Small intestine (tissue), 7 donors: ENCODE data around the gene RTN4RL2. TPM values are rescaled to one million over a fixed set of nuclear protein-coding genes. Genes with fewer than 3 reads are reported as not detected.

Experiments
- DNase-seq, 2 donors: peaks; one replicate each; pipeline versions ENCODE4 v3.0.0 to v3.0.0-alpha.2; 2013
- FAIRE-seq: peaks from 2 replicates; lab custom pipeline; 2012; peaks lifted over from hg19 to GRCh38; lab: Jason Lieb, UNC
- H3K27ac ChIP-seq, 3 donors: one replicate each; pipeline ENCODE4 v1.5.1; 2013; ENCODE audit warnings: low read length in 2 of 3, mild to moderate bottlenecking in 2 of 3, control low read depth in 1 of 3, inconsistent platforms in 1 of 3, low read depth in 1 of 3, moderate library complexity in 1 of 3
- H3K27me3 ChIP-seq, 3 donors: one replicate each; pipeline ENCODE4 v1.6.1; 2013; ENCODE audit warnings: low read length in 3 of 3, inconsistent platforms in 1 of 3; ENCODE audit not compliant: control insufficient read depth in 3 of 3, insufficient read depth in 3 of 3
- H3K36me3 ChIP-seq, 3 donors: one replicate each; pipeline ENCODE4 v1.6.1; 2013; ENCODE audit warnings: low read length in 3 of 3, inconsistent platforms in 1 of 3, low read depth in 1 of 3, mild to moderate bottlenecking in 1 of 3, moderate library complexity in 1 of 3; ENCODE audit not compliant: control insufficient read depth in 3 of 3, insufficient read depth in 2 of 3
- H3K4me1 ChIP-seq, 3 donors: one replicate each; pipeline ENCODE4 v1.6.1; 2013; ENCODE audit warnings: low read length in 2 of 3, inconsistent platforms in 1 of 3, low read depth in 1 of 3, mild to moderate bottlenecking in 1 of 3, moderate library complexity in 1 of 3; ENCODE audit not compliant: control insufficient read depth in 3 of 3, insufficient read depth in 2 of 3
- H3K4me3 ChIP-seq, 3 donors: one replicate each; pipeline ENCODE4 v1.5.1; 2013; ENCODE audit warnings: low read length in 3 of 3, control low read depth in 1 of 3, inconsistent platforms in 1 of 3, low read depth in 1 of 3, mild to moderate bottlenecking in 1 of 3, moderate library complexity in 1 of 3
- H3K9me3 ChIP-seq, 2 donors: one replicate each; pipeline ENCODE4 v1.6.1; 2013; ENCODE audit warnings: low read depth in 1 of 2, low read length in 1 of 2; ENCODE audit not compliant: control insufficient read depth in 2 of 2, insufficient read depth in 1 of 2
- WGBS, 3 donors: extraction: QIAGEN DNeasy Blood & Tissue Kit; methylation state at CpG; one replicate each; pipeline ENCODE4 v1.1.7; 2013; 5-methylcytosine and 5-hydroxymethylcytosine counted together
- polyA plus RNA-seq, 4 donors: library from polyadenylated mRNA; stranded (reverse) in 3 of 4; unstranded in 1 of 4; fragments of 200-250 nt in 3 of 4; fragments of 120-200 nt in 1 of 4; gene quantifications; one replicate each; pipeline versions ENCODE4 v1.2.1 to v1.2.3, GENCODE V29; 2013
- donor health status: healthy with polysubstance abuse.
- donor health status: control.
- donor health status: control.
- donor health status: Bipolar disorder and iron deficiency.
- donor health status: healthy.

Gene RTN4RL2
- polyA plus RNA-seq, 4 donors = 0.70 to 0.87 TPM; not detected in 2

DNA sequence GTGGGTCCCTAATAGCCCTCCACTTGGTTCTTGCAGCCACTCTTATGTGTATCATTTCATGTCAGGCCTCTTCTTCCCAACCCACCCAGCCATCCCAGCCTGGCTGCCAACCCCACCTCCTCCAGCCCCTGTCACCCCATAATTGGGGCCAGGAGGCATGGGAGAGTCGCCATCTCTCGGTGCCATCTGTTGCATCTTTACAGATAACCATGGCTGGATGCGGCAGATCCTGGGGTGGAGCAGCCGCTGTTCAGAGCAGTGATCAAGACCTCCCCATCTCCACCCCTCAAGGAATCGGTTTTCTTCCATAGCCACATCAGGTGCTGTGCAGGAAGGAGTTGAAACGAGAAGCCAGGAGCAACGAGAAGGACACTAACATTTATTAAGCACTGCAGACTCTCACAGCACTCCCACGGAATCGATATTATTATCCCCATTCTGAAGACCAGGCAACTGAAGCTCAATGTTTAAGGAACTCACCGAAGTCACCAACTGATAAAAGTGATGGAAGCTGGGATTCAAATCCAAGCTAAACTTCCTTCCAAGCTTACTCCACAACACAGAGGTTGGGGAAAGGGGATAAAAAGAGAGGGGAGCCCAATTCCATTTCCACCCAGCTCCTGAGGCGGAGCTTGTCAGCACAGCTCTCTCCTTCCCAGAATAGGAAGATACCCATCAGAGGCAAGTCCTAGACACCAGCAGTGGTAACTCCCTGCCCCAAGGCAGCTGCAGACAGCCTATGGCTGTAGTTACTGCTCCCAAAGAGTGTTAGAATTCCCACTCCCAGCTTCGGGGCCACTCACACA lies 52.5 kb downstream of the RTN4RL2 start:
- Histone ChIP-seq H3K27ac (peak overlapping the region in 1 of 3 donors; percentile 9), H3K4me3 (no peak overlapping the region), H3K36me3 (peaks cover 0 to 8% (median 0%) of the 10 kb centered on the region in 3 donors), H3K9me3 (no peaks in the 10 kb centered on the region), H3K27me3 (peaks cover 0 to 5% (median 0%) of the 10 kb centered on the region in 3 donors), H3K4me1 (peaks cover 2 to 13% (median 6%) of the 10 kb centered on the region in 3 donors)
- DNase-seq (no peak), FAIRE-seq (no peak)
- 82 to 86% (median 85%) methylated on average over 12 of the region's 12 CpGs for WGBS, 3 donors

- Histone ChIP-seq H3K27me3 (peaks cover 0 to 5% (median 0%) of the 10 kb centered on the region in 3 donors), H3K4me3 (no peak overlapping the region), H3K9me3 (no peaks in the 10 kb centered on the region), H3K27ac (peak overlapping the region in 1 of 3 donors; percentile 9), H3K36me3 (peaks cover 0 to 8% (median 0%) of the 10 kb centered on the region in 3 donors), H3K4me1 (peaks cover 2 to 13% (median 6%) of the 10 kb centered on the region in 3 donors)
- WGBS, 3 donors = 31 to 48% (median 36%) methylated on average over 1 of the region's 1 CpG
- FAIRE-seq = no peak
- no peak for DNase-seq
Measured at GRCh38 chr11:57513452-57513795, 53.1 kb downstream of the RTN4RL2 start.

DNA sequence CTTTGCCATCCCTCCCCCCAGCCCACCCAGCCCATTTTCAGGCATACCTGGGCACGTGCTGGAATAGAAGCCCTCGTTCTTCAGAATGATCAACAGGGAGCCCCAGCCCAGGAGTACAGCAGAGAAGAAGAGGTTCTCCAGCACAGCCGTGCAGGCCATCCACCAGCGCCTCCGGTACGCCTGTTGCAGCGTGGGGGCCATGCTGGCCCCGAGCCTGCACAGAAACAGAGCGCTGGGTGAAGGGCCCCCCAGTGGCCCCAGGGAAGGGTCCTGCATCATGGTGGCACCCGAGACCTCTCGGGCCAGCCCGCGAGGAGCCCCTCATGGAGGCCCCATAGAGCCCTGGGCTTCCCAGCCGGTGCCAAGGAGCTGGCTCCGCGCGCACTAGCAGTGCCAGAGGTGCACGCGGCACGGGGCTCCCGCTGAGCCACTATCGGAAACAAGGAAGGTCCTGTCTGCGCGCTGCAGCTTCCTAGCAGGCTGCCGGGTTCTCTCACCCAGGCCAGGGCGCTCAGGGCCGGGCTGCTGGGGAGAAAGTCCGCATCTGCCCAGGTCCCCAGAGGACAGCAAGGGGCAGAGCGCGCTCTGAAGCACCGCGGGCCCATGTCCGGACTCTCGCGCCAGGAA lies 53.7 kb downstream of the RTN4RL2 start:
- Histone ChIP-seq H3K4me1 (peaks cover 2 to 13% (median 6%) of the 10 kb centered on the region in 3 donors), H3K4me3 (peak overlapping the region; percentile 53 to 77 (median 56)), H3K27ac (peak overlapping the region in 2 of 3 donors; percentile 28 to 32), H3K27me3 (peaks cover 0 to 5% (median 0%) of the 10 kb centered on the region in 3 donors), H3K9me3 (no peaks in the 10 kb centered on the region), H3K36me3 (peaks cover 0 to 8% (median 0%) of the 10 kb centered on the region in 3 donors)
- no peak for FAIRE-seq
- 12 to 16% (median 14%) methylated on average over 28 to 35 of the region's 35 CpGs for WGBS, 3 donors
- peak; percentile 54 to 65 for DNase-seq

- Histone ChIP-seq H3K36me3 (peaks cover 0 to 8% (median 0%) of the 10 kb centered on the region in 3 donors), H3K4me3 (peak overlapping the region; percentile 53 to 77 (median 56)), H3K27ac (peak overlapping the region in 2 of 3 donors; percentile 28 to 32), H3K4me1 (peaks cover 2 to 13% (median 6%) of the 10 kb centered on the region in 3 donors), H3K9me3 (no peaks in the 10 kb centered on the region), H3K27me3 (peaks cover 0 to 5% (median 0%) of the 10 kb centered on the region in 3 donors)
- 1% methylated on average over 47 to 57 of the region's 57 CpGs for WGBS, 3 donors
- peak; percentile 30 to 68 for DNase-seq
- no peak for FAIRE-seq
Measured at GRCh38 chr11:57514538-57515331, 54.4 kb downstream of the RTN4RL2 start.

- H3K27me3 ChIP-seq = peaks cover 0 to 5% (median 0%) of the 10 kb centered on the region in 3 donors
- peak within 1 kb of the TSS in 2 of 3 donors; percentile 28 to 32 for H3K27ac ChIP-seq
- no peaks in the 10 kb centered on the region for H3K9me3 ChIP-seq
- FAIRE-seq = no peak
- peak; percentile 14 to 69 for DNase-seq
- peaks cover 2 to 13% (median 6%) of the 10 kb centered on the region in 3 donors for H3K4me1 ChIP-seq
- peaks cover 0 to 8% (median 0%) of the 10 kb centered on the region in 3 donors for H3K36me3 ChIP-seq
- peak within 1 kb of the TSS; percentile 53 to 77 (median 56) for H3K4me3 ChIP-seq
- WGBS, 3 donors = 0 to 1% (median 0%) methylated on average over 48 to 66 of the region's 66 CpGs
Measured at GRCh38 chr11:57515332-57516060, 55.2 kb downstream of the RTN4RL2 start, which contains the start of gene SLC43A1. Gene SLC43A1 (minus strand): TSS chr11:57515702. CDS start chr11:57514111, 1,591 bp downstream.

DNA sequence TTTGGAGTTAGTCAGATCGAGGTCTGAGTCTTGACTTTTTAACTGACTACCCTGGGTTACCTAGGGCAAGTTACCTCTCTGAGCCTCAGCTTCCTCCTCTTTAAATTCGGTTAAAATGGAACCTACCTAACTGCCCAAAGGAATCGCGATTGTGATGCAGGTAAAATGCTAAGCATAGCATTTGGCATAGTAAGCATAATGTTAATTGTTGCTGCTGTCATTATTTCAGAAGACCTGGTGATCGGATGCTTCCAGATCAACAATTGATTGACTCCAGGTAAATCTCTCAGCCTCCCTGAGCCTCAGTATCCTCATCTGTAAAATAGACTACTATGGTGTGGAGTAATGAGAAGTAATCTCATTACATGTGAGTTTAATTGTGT lies 55.7 kb downstream of the RTN4RL2 start:
- WGBS, 3 donors = 14 to 20% (median 15%) methylated on average over 5 of the region's 5 CpGs
- FAIRE-seq (no peak), DNase-seq (no peak)
- H3K36me3 ChIP-seq = peaks cover 0 to 8% (median 0%) of the 10 kb centered on the region in 3 donors
- no peak overlapping the region for H3K27ac ChIP-seq
- H3K27me3 ChIP-seq = peaks cover 0 to 5% (median 0%) of the 10 kb centered on the region in 3 donors
- H3K4me1 ChIP-seq = peaks cover 2 to 13% (median 6%) of the 10 kb centered on the region in 3 donors
- H3K9me3 ChIP-seq = no peaks in the 10 kb centered on the region
- H3K4me3 ChIP-seq = peak overlapping the region; percentile 53 to 77 (median 56)

DNA sequence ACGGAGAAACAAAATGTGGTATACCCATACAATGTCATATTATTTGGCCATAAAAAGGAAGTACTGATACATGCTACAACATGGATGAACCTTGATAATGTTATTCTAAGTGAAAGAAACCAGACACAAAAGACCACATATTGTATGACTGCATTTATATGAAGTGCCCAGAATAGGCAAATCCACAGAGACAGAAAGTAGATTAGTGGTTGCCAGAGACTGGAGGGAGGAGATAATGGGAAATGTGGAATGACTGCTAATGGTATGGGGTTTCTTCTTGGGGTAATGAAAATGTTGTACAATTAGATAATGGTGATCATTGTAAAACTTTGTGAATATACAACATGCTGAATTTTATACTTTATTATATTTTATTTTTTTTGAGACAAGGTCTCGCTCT lies 60.8 kb downstream of the RTN4RL2 start:
- H3K4me1 ChIP-seq = peaks cover 0 to 1% (median 0%) of the 10 kb centered on the region in 3 donors
- DNase-seq (no peak), FAIRE-seq (no peak)
- WGBS, 3 donors = 90 to 96% (median 96%) methylated on average over 2 of the region's 2 CpGs
- H3K9me3 ChIP-seq = no peaks in the 10 kb centered on the region
- H3K4me3 ChIP-seq = no peak overlapping the region
- H3K36me3 ChIP-seq = no peaks in the 10 kb centered on the region
- H3K27me3 ChIP-seq = peaks cover 0 to under 1% (median 0%) of the 10 kb centered on the region in 3 donors
- H3K27ac ChIP-seq = no peak overlapping the region
